SK-N-SH (cell line): ENCODE measurements around the gene NWD2. TPM values are rescaled to one million over a fixed set of nuclear protein-coding genes. Genes with fewer than 3 reads are reported as not detected.

ENCODE experiments used
- CTCF ChIA-PET: fragments of 300-600, 350-600 bp; formaldehyde crosslinking; extraction: SDS; loops from one replicate; lab custom pipeline; 2021; lab: Yijun Ruan, JAX
- POLR2A ChIA-PET: fragments of 350-600 bp; sonication (Branson Sonifier 250); formaldehyde crosslinking; extraction: SDS; loops from one replicate; lab custom pipeline; 2020; ENCODE audit warnings: antibody characterized with exemption, inconsistent platforms; lab: Yijun Ruan, JAX
- DNase-seq: peaks from one replicate; pipeline ENCODE4 v3.0.0; 2012
- H2AFZ ChIP-seq: fragments of 200-600 bp; sonication (generic); 2 replicates; pipeline ENCODE4 v1.8.1; 2016; ENCODE audit warnings: antibody characterized with exemption, mild to moderate bottlenecking, low read depth
- H3F3A ChIP-seq: fragments of 200-600 bp; sonication (generic); replicated peaks from 2 replicates; pipeline ENCODE3; 2016; ENCODE audit warnings: antibody characterized with exemption, mild to moderate bottlenecking; ENCODE audit not compliant: insufficient read depth
- H3K27ac ChIP-seq, 2 experiments: fragments of 200-500 bp in 1 of 2; fragments of 200-600 bp in 1 of 2; sonication (Bioruptor generic) in 1 of 2; sonication (generic), shearing (Covaris generic) in 1 of 2; 2 replicates each; pipeline versions ENCODE4 v1.5.1 to v1.6.1; 2014 to 2016; ENCODE audit warnings: low read depth in 2 of 2, inconsistent platforms in 1 of 2, low read length in 1 of 2, mild to moderate bottlenecking in 1 of 2, mixed read lengths in 1 of 2
- H3K27me3 ChIP-seq: fragments of 200-600 bp; sonication (generic), shearing (Covaris generic); 2 replicates; pipeline ENCODE4 v1.6.1; 2016; ENCODE audit warnings: mixed run types; ENCODE audit not compliant: insufficient read depth
- H3K36me3 ChIP-seq, 2 experiments: fragments of 200-500 bp in 1 of 2; fragments of 200-600 bp in 1 of 2; sonication (Bioruptor generic) in 1 of 2; sonication (generic) in 1 of 2; replicated peaks in 1 of 2; 2 replicates each; pipeline versions ENCODE3 to v1.5.1; 2014 to 2016; ENCODE audit warnings: low read length in 1 of 2, mild to moderate bottlenecking in 1 of 2; ENCODE audit not compliant: insufficient read depth in 2 of 2, control insufficient read depth in 1 of 2
- H3K4me1 ChIP-seq, 2 experiments: fragments of 200-500 bp in 1 of 2; fragments of 200-600 bp in 1 of 2; sonication (Bioruptor generic) in 1 of 2; sonication (generic), shearing (Covaris generic) in 1 of 2; 2 replicates each; pipeline versions ENCODE4 v1.5.1 to v1.6.1; 2014 to 2016; ENCODE audit warnings: low read depth in 1 of 2, low read length in 1 of 2, mixed run types in 1 of 2; ENCODE audit not compliant: insufficient read depth in 2 of 2, control insufficient read depth in 1 of 2
- H3K4me2 ChIP-seq: fragments of 200-600 bp; sonication (generic), shearing (Covaris generic); 2 replicates; pipeline ENCODE4 v1.6.1; 2017; ENCODE audit warnings: mixed run types
- H3K4me3 ChIP-seq, 2 experiments: fragments of 200-500 bp in 1 of 2; fragments of 200-600 bp in 1 of 2; sonication (Bioruptor generic) in 1 of 2; sonication (generic), shearing (Covaris generic) in 1 of 2; 2 replicates each; pipeline versions ENCODE4 v1.5.1 to v1.8.1; 2014 to 2016; ENCODE audit warnings: low read depth in 2 of 2, inconsistent platforms in 1 of 2, low read length in 1 of 2, mild to moderate bottlenecking in 1 of 2, mixed read lengths in 1 of 2, moderate library complexity in 1 of 2
- H3K79me2 ChIP-seq: fragments of 200-600 bp; sonication (generic); 2 replicates; pipeline ENCODE4 v1.8.1; 2017; ENCODE audit warnings: mild to moderate bottlenecking; ENCODE audit not compliant: insufficient read depth
- H3K9ac ChIP-seq: fragments of 200-600 bp; sonication (generic); 2 replicates; pipeline ENCODE4 v1.6.1; 2017; ENCODE audit warnings: mixed run types
- H3K9me2 ChIP-seq: fragments of 200-600 bp; sonication (generic); 2 replicates; pipeline ENCODE4 v1.6.1; 2017; ENCODE audit warnings: mixed run types
- H3K9me3 ChIP-seq: fragments of 200-600 bp; sonication (generic); 2 replicates; pipeline ENCODE4 v1.6.1; 2017; ENCODE audit warnings: mixed run types, mild to moderate bottlenecking, moderate library complexity
- H4K20me1 ChIP-seq: fragments of 200-600 bp; sonication (generic); 2 replicates; pipeline ENCODE4 v1.6.1; 2017; ENCODE audit warnings: mild to moderate bottlenecking, mixed run types; ENCODE audit not compliant: insufficient read depth
- GATA2 ChIP-seq: sonication (generic); formaldehyde crosslinking; IDR thresholded peaks from 2 replicates; pipeline ENCODE4 v1.5.0; 2020; ENCODE audit warnings: mild to moderate bottlenecking, missing genetic modification reagents
- MEF2A ChIP-seq: IDR thresholded peaks from 2 replicates; pipeline ENCODE4 v1.4.0; 2012; ENCODE audit warnings: low read depth, borderline replicate concordance
- NRF1 ChIP-seq: IDR thresholded peaks from 2 replicates; pipeline ENCODE4 v1.6.1; 2012; ENCODE audit warnings: low read depth, mild to moderate bottlenecking, low read length
- RXRA ChIP-seq: IDR thresholded peaks from 2 replicates; pipeline ENCODE4 v1.4.0; 2012; ENCODE audit warnings: low read depth, mild to moderate bottlenecking, borderline replicate concordance
- WGBS: methylation state at CpG from one replicate; pipeline ENCODE4 v1.1.6; 2017; ENCODE audit warnings: low lambda C conversion rate; 5-methylcytosine and 5-hydroxymethylcytosine counted together
- polyA plus RNA-seq, 3 experiments: library from polyadenylated mRNA; depleted of rRNA; stranded (reverse); fragments of >200 nt; gene quantifications; 2 replicates each; pipeline ENCODE4 v1.2.3, GENCODE V29; 2012
- TF ChIP-seq, protein P1 (sequence below): IDR thresholded peaks from 2 replicates; pipeline ENCODE4 v1.6.1; 2012; ENCODE audit warnings: mild to moderate bottlenecking, low read depth, low read length, moderate library complexity

Gene NWD2
- polyA plus RNA-seq, 1 of the 3 experiments (the other 2 are of a cell fraction): not detected

- Histone ChIP-seq H3K27ac (no peak overlapping the region), H4K20me1 (no peaks in the 10 kb centered on the region), H3K4me2 (no peak overlapping the region; the same call in 1 of the 2 replicates), H3K36me3 (no peaks in the 10 kb centered on the region), H2AFZ (no peak overlapping the region), H3K27me3 (peaks cover 17% of the 10 kb centered on the region), H3K9me2 (no peaks in the 10 kb centered on the region), H3K9ac (no peak overlapping the region), H3F3A (peaks cover 2% of the 10 kb centered on the region), H3K4me3 (no peak overlapping the region), H3K9me3 (no peaks in the 10 kb centered on the region), H3K4me1 (no peaks in the 10 kb centered on the region)
- ChIA-PET POLR2A (no interaction called here), CTCF (interaction anchor here (0.7 to 2.1 kb wide), 7 partner anchors 8 to 1045 kb away, joined by 3 to 9 read pairs (median 5); no protein-coding TSS in a partner anchor)
- under 1% methylated on average over 4 of the region's 4 CpGs for WGBS
- no peak for TF ChIP-seq GATA2
- TF ChIP-seq NRF1: no peak
- TF ChIP-seq, all 33 proteins: peak for 0
- no peaks in the 10 kb centered on the region for H3K79me2 ChIP-seq
- no peak for DNase-seq
Measured at GRCh38 chr4:37388681-37389365, 144.3 kb downstream of the NWD2 start.

GRCh38 chr4:37389366-37389765 is 144.8 kb downstream of the NWD2 start:
- 9% methylated on average over 7 of the region's 7 CpGs for WGBS
- Histone ChIP-seq H2AFZ (0 out of 2 replicates have a peak overlapping the region, but pooled peaks have one; percentile 38), H3K9me2 (no peaks in the 10 kb centered on the region), H3F3A (peaks cover 2% of the 10 kb centered on the region), H3K36me3 (no peaks in the 10 kb centered on the region), H3K4me2 (peak overlapping the region; percentile 77), H3K27ac (no peak overlapping the region), H3K4me3 (peak overlapping the region in 1 of 2 experiments; percentile 66; a peak in 1 of 4 replicates), H4K20me1 (no peaks in the 10 kb centered on the region), H3K27me3 (peaks cover 17% of the 10 kb centered on the region), H3K79me2 (no peaks in the 10 kb centered on the region), H3K9me3 (no peaks in the 10 kb centered on the region), H3K9ac (no peak overlapping the region), H3K4me1 (no peaks in the 10 kb centered on the region)
- no peak for TF ChIP-seq MEF2A
- TF ChIP-seq, protein P1, sequence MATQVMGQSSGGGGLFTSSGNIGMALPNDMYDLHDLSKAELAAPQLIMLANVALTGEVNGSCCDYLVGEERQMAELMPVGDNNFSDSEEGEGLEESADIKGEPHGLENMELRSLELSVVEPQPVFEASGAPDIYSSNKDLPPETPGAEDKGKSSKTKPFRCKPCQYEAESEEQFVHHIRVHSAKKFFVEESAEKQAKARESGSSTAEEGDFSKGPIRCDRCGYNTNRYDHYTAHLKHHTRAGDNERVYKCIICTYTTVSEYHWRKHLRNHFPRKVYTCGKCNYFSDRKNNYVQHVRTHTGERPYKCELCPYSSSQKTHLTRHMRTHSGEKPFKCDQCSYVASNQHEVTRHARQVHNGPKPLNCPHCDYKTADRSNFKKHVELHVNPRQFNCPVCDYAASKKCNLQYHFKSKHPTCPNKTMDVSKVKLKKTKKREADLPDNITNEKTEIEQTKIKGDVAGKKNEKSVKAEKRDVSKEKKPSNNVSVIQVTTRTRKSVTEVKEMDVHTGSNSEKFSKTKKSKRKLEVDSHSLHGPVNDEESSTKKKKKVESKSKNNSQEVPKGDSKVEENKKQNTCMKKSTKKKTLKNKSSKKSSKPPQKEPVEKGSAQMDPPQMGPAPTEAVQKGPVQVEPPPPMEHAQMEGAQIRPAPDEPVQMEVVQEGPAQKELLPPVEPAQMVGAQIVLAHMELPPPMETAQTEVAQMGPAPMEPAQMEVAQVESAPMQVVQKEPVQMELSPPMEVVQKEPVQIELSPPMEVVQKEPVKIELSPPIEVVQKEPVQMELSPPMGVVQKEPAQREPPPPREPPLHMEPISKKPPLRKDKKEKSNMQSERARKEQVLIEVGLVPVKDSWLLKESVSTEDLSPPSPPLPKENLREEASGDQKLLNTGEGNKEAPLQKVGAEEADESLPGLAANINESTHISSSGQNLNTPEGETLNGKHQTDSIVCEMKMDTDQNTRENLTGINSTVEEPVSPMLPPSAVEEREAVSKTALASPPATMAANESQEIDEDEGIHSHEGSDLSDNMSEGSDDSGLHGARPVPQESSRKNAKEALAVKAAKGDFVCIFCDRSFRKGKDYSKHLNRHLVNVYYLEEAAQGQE: no peak
- TF ChIP-seq RXRA: no peak
- no peak for DNase-seq
- ChIA-PET CTCF (interaction anchor here (0.7 to 2.1 kb wide), 8 partner anchors 8 to 1046 kb away, joined by 3 to 9 read pairs (median 4); no protein-coding TSS in a partner anchor), POLR2A (no interaction called here)
